HepG2 (cell line): Measurements from ENCODE around the gene RASSF7. TPM values are rescaled to one million over a fixed set of nuclear protein-coding genes. Genes with fewer than 3 reads are reported as not detected.

Experiments used
- DBP ChIP-seq: sonication (generic); formaldehyde crosslinking; IDR thresholded peaks from 2 replicates; pipeline ENCODE4 v1.4.0; 2020; ENCODE audit warnings: missing genetic modification reagents; ENCODE audit errors: not compliant biosample characterization
- GMEB2 ChIP-seq: IDR thresholded peaks from 2 replicates; pipeline ENCODE4 v1.6.1; 2016; ENCODE audit warnings: missing biosample characterization, missing genetic modification reagents, low read depth
- JUNB ChIP-seq: sonication (generic); formaldehyde crosslinking; IDR thresholded peaks from 2 replicates; pipeline ENCODE4 v1.8.0; 2022; ENCODE audit warnings: missing genetic modification reagents, mild to moderate bottlenecking, borderline replicate concordance
- NKX3-1 ChIP-seq: sonication (generic); formaldehyde crosslinking; IDR thresholded peaks from 2 replicates; pipeline ENCODE4 v1.5.0; 2020; ENCODE audit warnings: missing genetic modification reagents
- PITX1 ChIP-seq: sonication (generic); formaldehyde crosslinking; IDR thresholded peaks from 2 replicates; pipeline ENCODE4 v1.5.1; 2020; ENCODE audit warnings: mild to moderate bottlenecking, missing genetic modification reagents
- PREB ChIP-seq: sonication (generic); formaldehyde crosslinking; IDR thresholded peaks from 2 replicates; pipeline ENCODE4 v1.4.0; 2020; ENCODE audit warnings: missing genetic modification reagents
- ZNF12 ChIP-seq: sonication (generic); formaldehyde crosslinking; IDR thresholded peaks from 2 replicates; pipeline ENCODE4 v1.5.0; 2020; ENCODE audit warnings: missing genetic modification reagents
- ZNF703 ChIP-seq: sonication (generic); formaldehyde crosslinking; IDR thresholded peaks from 2 replicates; pipeline ENCODE4 v1.5.1; 2020; ENCODE audit warnings: missing genetic modification reagents, mild to moderate bottlenecking, moderate library complexity, borderline replicate concordance
- ZNF737 ChIP-seq: sonication (generic); formaldehyde crosslinking; IDR thresholded peaks from 2 replicates; pipeline ENCODE4 v1.5.0; 2020; ENCODE audit warnings: missing genetic modification reagents, mild to moderate bottlenecking, borderline replicate concordance
- ZNF775 ChIP-seq: sonication (generic); formaldehyde crosslinking; IDR thresholded peaks from 2 replicates; pipeline ENCODE4 v1.4.0; 2020; ENCODE audit warnings: missing genetic modification reagents, mild to moderate bottlenecking, moderate library complexity, borderline replicate concordance
- polyA plus RNA-seq, 8 experiments: library from polyadenylated mRNA; depleted of rRNA in 3 of 8; stranded (reverse) in 7 of 8; unstranded in 1 of 8; fragments of >200 nt; fragmentation: Illumina TruSeq in 4 of 8; extraction: Trizol in 4 of 8; gene quantifications; 2 replicates each; pipeline versions ENCODE4 v1.2.1 to v1.2.3, GENCODE V29; 2011 to 2016; ENCODE audit warnings: low read depth in 4 of 8, missing spikeins in 1 of 8, mixed read lengths in 1 of 8; ENCODE audit not compliant: insufficient read depth in 1 of 8
- total RNA-seq, 5 experiments: library from RNA; depleted of rRNA; stranded (reverse); fragments of >200 nt; fragmentation: Illumina TruSeq; extraction: Trizol; gene quantifications; 2 replicates each; pipeline ENCODE4 v1.2.3, GENCODE V29; 2016; ENCODE audit warnings: low read depth in 1 of 5
- TF ChIP-seq, protein P1 (sequence below): sonication (generic); formaldehyde crosslinking; IDR thresholded peaks from 2 replicates; pipeline ENCODE4 v1.5.0; 2020; ENCODE audit warnings: mild to moderate bottlenecking, low read depth, missing genetic modification reagents, borderline replicate concordance
- TF ChIP-seq, protein P2 (sequence below), 2 experiments: fragments of 450-650 bp in 1 of 2; sonication (generic) in 1 of 2; formaldehyde crosslinking in 1 of 2; IDR thresholded peaks; 2 replicates each; pipeline versions ENCODE4 v1.6.1 to v1.8.0; 2016 to 2022; ENCODE audit warnings: antibody characterized with exemption in 1 of 2, mild to moderate bottlenecking in 1 of 2, missing genetic modification reagents in 1 of 2

RASSF7 gene
- total and polyA plus RNA-seq, 2 of the 13 experiments (the other 11 are each of a cell fraction or from before 2014, with no cell fraction given) = 20.2 to 28.6 TPM

DNA sequence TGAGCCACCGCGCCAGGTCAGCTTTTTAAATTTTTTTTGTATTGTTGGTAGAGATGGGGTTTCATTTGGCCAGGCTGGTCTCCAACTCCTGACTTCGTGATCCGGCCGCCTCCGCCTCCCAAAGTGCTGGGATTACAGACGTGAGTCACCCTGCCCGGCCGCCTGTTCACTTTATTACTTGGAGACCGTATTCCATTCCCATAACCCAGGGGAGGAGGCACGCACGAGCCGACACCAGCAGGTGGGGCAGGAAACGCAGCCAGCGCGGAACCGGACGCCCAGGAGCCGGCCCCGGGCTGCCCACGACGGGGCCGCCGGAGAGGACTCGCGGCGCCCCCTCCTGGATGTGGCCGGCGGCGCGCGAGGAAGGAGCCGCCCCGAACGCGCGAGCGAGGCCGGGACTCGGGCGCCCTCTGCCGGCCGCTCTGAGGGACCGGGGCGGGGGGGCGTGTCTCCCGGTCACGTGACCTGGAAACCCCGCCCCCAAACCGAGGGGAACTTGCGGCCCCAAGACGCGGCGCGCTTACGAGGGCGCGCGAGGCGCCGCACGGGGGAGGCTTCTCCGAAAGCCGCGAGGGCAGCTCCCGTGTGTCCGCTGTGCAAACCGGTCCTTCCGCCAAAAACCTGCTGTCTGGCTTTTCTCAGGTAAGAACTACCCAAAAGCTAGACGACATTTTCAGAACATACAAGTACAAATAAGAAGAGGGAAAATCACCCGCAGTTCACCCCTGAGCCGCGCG is 42.1 kb upstream of the RASSF7 start (continued):
- no peak for TF ChIP-seq ZNF703 (CRISPR knock-in tag)
- TF ChIP-seq NKX3-1 (CRISPR knock-in tag) = no peak
- TF ChIP-seq ZNF12 (CRISPR knock-in tag) = peak; percentile 45; the same call in 1 of the 2 replicates
- no peak for TF ChIP-seq PREB
- TF ChIP-seq DBP (CRISPR knock-in tag) = no peak
- TF ChIP-seq ZNF775 (CRISPR knock-in tag) = no peak
- no peak for TF ChIP-seq JUNB (CRISPR knock-in tag)
- TF ChIP-seq ZNF737 = no peak
- no peak for TF ChIP-seq PITX1 (CRISPR knock-in tag)
- no peak for TF ChIP-seq GMEB2 (CRISPR knock-in tag)
- TF ChIP-seq, protein P1, sequence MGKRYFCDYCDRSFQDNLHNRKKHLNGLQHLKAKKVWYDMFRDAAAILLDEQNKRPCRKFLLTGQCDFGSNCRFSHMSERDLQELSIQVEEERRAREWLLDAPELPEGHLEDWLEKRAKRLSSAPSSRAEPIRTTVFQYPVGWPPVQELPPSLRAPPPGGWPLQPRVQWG = no peak
- TF ChIP-seq, protein P2, sequence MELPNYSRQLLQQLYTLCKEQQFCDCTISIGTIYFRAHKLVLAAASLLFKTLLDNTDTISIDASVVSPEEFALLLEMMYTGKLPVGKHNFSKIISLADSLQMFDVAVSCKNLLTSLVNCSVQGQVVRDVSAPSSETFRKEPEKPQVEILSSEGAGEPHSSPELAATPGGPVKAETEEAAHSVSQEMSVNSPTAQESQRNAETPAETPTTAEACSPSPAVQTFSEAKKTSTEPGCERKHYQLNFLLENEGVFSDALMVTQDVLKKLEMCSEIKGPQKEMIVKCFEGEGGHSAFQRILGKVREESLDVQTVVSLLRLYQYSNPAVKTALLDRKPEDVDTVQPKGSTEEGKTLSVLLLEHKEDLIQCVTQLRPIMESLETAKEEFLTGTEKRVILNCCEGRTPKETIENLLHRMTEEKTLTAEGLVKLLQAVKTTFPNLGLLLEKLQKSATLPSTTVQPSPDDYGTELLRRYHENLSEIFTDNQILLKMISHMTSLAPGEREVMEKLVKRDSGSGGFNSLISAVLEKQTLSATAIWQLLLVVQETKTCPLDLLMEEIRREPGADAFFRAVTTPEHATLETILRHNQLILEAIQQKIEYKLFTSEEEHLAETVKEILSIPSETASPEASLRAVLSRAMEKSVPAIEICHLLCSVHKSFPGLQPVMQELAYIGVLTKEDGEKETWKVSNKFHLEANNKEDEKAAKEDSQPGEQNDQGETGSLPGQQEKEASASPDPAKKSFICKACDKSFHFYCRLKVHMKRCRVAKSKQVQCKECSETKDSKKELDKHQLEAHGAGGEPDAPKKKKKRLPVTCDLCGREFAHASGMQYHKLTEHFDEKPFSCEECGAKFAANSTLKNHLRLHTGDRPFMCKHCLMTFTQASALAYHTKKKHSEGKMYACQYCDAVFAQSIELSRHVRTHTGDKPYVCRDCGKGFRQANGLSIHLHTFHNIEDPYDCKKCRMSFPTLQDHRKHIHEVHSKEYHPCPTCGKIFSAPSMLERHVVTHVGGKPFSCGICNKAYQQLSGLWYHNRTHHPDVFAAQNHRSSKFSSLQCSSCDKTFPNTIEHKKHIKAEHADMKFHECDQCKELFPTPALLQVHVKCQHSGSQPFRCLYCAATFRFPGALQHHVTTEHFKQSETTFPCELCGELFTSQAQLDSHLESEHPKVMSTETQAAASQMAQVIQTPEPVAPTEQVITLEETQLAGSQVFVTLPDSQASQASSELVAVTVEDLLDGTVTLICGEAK (IDR thresholded peaks at IDR 0.05) = no peak
- TF ChIP-seq, protein P2 (CRISPR knock-in tag; IDR thresholded peaks at IDR 0.05) = no peak
